HFF-Myc (cell line): ENCODE measurements around the gene HDGFL3.
"Not testable (repeated sequence)": the region's sequence is repeated elsewhere in the genome, so short reads cannot be mapped to it uniquely, and the experiment has no call there.

Source experiments
- DNase-seq: peaks from one replicate; pipeline ENCODE4 v3.0.0-alpha.2; 2011; ENCODE audit warnings: low read depth; ENCODE audit errors: extremely low read depth
- H3K4me3 ChIP-seq: replicated peaks from 2 replicates; pipeline ENCODE4 v1.5.1; 2011; ENCODE audit warnings: low read depth, mild to moderate bottlenecking, control low read depth, low read length
- TF ChIP-seq, protein P1 (sequence below): IDR thresholded peaks from 2 replicates; pipeline ENCODE4 v1.5.1; 2012; ENCODE audit warnings: mild to moderate bottlenecking, low read depth, low read length, control low read depth; ENCODE audit errors: missing control alignments

Gene HDGFL3

DNA sequence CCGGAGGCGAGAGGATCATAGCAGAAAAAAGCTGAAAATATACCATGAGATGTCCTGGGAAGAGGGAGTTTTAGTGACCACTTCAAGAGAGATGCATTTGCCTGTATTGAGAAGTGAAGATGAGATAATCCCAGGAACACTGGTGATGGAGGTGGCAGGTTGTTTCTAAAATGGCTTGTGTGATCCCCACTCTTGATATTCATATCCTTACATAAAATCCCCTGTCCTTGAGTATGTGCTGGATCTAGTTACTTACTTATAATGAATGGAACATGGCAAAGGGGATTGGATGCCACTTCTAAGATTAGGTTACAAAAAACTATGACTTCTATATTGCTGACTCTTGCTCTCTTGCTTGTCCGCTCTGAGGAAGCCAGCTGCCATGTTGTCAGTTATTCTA, 22.1 kb downstream of the HDGFL3 start:
- TF ChIP-seq, protein P1, sequence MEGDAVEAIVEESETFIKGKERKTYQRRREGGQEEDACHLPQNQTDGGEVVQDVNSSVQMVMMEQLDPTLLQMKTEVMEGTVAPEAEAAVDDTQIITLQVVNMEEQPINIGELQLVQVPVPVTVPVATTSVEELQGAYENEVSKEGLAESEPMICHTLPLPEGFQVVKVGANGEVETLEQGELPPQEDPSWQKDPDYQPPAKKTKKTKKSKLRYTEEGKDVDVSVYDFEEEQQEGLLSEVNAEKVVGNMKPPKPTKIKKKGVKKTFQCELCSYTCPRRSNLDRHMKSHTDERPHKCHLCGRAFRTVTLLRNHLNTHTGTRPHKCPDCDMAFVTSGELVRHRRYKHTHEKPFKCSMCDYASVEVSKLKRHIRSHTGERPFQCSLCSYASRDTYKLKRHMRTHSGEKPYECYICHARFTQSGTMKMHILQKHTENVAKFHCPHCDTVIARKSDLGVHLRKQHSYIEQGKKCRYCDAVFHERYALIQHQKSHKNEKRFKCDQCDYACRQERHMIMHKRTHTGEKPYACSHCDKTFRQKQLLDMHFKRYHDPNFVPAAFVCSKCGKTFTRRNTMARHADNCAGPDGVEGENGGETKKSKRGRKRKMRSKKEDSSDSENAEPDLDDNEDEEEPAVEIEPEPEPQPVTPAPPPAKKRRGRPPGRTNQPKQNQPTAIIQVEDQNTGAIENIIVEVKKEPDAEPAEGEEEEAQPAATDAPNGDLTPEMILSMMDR, result no peak
- no peak overlapping the region for H3K4me3 ChIP-seq
- DNase-seq, result no peak

DNA sequence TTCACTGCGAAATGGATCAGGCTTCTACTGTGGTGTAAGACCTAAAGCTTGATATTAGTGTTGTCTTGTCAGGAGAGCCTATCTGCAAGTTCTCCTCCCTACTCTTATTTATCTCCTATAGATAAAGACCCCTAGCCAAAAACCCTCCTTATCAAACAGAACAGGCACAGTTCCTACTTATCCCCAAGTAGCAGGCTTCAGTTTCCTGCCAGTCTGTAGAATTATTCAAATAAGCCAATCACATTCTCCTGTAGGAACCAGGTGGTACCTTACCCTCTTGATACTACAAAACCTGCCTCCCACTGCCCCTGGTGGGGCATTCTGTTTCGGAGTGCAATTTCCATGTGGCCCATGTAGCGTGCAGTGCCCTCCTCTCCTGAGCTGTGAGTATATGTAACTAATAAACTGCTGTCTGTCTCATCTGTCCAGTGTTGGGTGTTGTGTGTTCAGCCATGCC, 28.7 kb downstream of the HDGFL3 start:
- H3K4me3 ChIP-seq, result no peak overlapping the region
- TF ChIP-seq, protein P1, result no peak
- no peak for DNase-seq

DNA sequence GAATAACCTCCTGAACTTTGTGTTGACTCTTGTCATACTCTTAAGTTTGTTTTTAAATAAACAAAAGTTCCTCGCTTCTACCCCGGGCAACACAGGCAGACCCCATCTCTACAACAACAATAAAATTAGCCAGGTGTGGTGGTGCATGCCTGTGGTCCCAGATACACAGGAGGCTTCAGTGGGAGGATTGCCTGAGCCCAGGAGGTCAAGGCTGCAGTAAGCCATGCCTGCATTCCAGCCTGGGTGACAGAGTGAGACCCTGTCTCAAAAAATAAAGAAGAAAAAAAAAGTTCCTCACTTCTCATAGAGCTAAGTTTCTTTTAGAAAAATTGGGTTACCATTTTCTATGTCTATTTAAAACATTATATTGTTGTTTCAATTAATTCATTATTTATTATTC, 29.2 kb downstream of the HDGFL3 start:
- H3K4me3 ChIP-seq, result no peak overlapping the region
- TF ChIP-seq, protein P1, result no peak
- DNase-seq, result no peak

DNA sequence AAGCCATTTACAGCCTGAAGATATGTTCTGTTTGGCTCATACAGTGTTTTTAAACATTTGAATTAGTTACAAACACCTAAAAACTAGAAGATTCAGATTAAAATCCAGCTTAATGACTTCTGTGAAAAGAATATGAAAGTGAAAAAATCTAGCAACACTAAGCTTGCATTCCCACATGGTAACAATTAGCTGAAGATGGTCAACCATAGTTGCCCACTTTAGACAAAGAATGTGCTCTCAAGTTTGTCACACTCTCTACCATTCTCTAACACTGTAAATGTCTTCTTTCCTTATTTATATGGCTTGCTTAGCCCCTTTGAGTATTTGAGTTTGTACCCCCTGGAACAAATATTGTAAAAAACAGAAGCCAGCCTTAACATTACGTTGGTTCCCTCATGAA, 32.7 kb downstream of the HDGFL3 start:
- TF ChIP-seq, protein P1, result no peak
- H3K4me3 ChIP-seq, result no peak overlapping the region
- DNase-seq, result no peak

DNA sequence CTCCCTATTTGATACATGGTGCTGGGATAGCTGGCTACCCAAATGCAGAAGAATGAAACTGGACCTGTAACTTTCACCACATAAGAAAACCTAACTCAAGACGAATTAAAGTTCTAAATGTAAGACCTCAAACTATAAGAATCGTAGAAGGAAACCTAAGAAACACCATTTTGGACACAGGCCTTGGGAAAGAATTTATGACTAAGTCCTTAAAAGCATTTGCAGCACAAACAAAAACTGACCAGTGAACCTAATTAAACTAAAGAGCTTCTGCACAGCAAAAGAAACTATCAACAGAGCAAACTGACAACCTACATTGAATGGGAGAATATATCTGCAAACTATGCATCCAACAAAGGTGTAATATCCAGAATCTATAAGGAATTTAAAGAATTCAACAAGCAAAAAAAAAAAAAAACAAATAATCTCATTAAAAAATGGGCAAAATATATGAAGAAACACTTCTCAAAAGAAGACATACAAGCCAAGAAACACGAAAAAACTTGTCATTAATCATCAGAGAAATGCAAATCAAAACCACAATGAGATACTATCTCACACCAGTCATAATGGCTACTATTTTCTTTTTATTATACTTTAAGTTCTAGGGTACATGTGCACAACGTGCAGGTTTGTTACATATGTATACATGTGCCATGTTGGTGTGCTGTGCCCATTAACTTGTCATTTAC, 37.0 kb downstream of the HDGFL3 start:
- TF ChIP-seq, protein P1, result no peak
- no peak overlapping the region for H3K4me3 ChIP-seq

DNA sequence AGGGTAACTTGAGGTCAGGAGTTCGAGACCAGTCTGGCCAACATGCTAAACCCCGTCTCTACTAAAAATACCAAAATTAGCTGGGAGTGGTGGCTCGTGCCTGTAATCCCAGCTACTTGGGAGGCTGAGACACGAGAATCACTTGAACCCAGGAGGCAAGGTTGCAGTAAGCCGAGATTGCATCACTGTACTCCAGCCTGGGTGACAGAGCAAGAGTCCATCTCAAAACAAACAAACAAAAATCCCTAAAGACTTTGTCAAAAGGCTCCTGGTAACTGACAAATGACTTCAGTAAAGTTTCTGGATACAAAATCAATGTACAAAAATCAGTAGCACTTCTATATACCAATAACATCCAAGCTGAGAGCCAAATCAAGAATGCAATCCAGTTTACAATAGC, 38.0 kb downstream of the HDGFL3 start:
- DNase-seq, H3K4me3 ChIP-seq: not testable (repeated sequence)

More for the DNA sequence above, 37.0 kb downstream of the HDGFL3 start:
- no peak for DNase-seq

DNA sequence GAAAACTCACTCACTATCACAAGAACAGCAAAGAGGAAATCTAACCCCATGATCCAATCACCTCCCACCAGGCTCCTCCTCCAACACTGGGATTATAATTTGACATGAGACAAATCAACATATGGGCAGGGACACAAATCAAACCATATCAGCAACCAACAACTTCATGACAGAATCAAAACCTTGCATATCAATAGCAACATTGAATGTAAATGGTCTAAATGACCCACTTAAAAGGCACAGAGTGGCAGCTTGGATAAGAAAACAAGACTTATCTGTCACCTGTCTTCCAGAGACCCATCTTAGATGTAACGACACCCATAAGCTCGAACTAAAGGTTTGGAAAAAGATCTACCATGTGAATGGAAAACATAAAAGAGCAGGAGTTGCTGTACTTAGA, 40.8 kb downstream of the HDGFL3 start:
- no peak for DNase-seq
- TF ChIP-seq, protein P1, result no peak
- no peak overlapping the region for H3K4me3 ChIP-seq
